Left ventricle myocardium inferior (tissue), 1 donor: Measurements from ENCODE around the gene DMKN. TPM values are rescaled to one million over a fixed set of nuclear protein-coding genes. Genes with fewer than 3 reads are reported as not detected.

Source experiments
- DNase-seq: peaks from one replicate; pipeline ENCODE4 v3.0.0-alpha.2; 2020
- H3K27ac ChIP-seq: fragments of 200-600 bp; replicated peaks from 2 replicates; pipeline ENCODE4 v1.8.0; 2021
- H3K27me3 ChIP-seq: fragments of 200-600 bp; 2 replicates; pipeline ENCODE4 v1.8.0; 2021; ENCODE audit warnings: low read depth
- H3K36me3 ChIP-seq: fragments of 200-600 bp; 2 replicates; pipeline ENCODE4 v1.8.0; 2021
- H3K4me1 ChIP-seq: fragments of 200-600 bp; 2 replicates; pipeline ENCODE4 v1.8.0; 2021
- H3K4me3 ChIP-seq: fragments of 200-600 bp; 2 replicates; pipeline ENCODE4 v1.8.0; 2021; ENCODE audit warnings: mild to moderate bottlenecking, moderate library complexity
- H3K9me3 ChIP-seq: fragments of 200-600 bp; replicated peaks from 2 replicates; pipeline ENCODE4 v1.8.0; 2021
- intact Hi-C: fragments of 100-400 bp; cut with micrococcal nuclease; formaldehyde crosslinking; loops from one replicate; pipeline ENCODE4 v1.11.0; 2022
- total RNA-seq: library from RNA; stranded (reverse); fragmentation: NEBNext Ultra II Directional; extraction: Animal tissue kit (Norgen Biotek cat#: 25700); gene quantifications from one replicate; pipeline ENCODE4 v1.2.1, GENCODE V29; 2021
- TF ChIP-seq, protein P1 (sequence below): fragments of 200-600 bp; IDR thresholded peaks from 2 replicates; pipeline ENCODE4 v1.8.0; 2021; ENCODE audit warnings: antibody characterized with exemption, mild to moderate bottlenecking, borderline replicate concordance
- donor health status: DM: no; HTN: yes; CAD: no; lungs with severe emphysema.

The DMKN gene
- total RNA-seq, 1 donor from 2014 or later: 7.9 TPM

DNA sequence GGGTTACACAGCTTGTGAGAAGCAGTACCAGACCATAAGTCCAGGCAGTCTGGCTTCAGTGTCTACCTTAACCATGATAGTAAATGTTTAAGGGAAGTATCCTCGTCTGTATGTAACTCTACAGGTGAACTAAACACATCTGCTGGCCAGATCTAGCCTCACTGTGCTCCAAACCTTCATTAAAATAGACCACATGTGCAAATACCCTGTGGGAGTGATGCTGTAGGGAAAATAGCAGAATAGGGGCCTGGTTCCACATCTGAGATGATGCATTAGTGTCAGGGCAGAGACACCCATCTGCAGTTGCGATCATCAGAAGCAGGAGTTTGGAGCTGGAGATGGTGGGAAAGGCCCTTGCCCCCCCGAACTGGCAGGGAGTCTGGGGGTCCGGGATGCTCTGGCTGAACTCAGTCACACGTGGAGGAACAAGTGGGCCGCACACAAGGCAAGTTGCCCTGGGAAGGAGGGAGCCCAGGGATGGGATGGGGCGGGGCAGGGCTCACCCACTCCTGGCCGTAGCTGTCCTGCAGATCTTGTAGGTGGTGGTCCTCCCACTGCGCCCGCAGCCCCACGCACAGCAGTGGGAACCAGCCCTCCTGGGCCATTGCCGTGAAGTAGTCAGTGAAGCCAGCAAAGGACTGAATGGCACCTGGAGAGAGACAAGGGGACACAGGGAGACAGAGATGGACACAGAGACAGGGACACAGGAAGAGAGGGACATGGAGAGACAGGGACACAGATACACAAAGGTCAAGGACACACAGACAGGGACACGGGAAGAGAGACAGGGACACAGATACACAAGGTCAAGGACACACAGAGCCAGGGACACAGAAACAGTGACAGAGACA lies 39.3 kb upstream of the DMKN start:
- Histone ChIP-seq H3K4me1 (peaks cover 4% of the 10 kb centered on the region), H3K27me3 (peaks cover 31% of the 10 kb centered on the region), H3K9me3 (no peaks in the 10 kb centered on the region), H3K27ac (no peak overlapping the region), H3K4me3 (no peak overlapping the region), H3K36me3 (no peaks in the 10 kb centered on the region)
- DNase-seq: no peak
- TF ChIP-seq, protein P1, sequence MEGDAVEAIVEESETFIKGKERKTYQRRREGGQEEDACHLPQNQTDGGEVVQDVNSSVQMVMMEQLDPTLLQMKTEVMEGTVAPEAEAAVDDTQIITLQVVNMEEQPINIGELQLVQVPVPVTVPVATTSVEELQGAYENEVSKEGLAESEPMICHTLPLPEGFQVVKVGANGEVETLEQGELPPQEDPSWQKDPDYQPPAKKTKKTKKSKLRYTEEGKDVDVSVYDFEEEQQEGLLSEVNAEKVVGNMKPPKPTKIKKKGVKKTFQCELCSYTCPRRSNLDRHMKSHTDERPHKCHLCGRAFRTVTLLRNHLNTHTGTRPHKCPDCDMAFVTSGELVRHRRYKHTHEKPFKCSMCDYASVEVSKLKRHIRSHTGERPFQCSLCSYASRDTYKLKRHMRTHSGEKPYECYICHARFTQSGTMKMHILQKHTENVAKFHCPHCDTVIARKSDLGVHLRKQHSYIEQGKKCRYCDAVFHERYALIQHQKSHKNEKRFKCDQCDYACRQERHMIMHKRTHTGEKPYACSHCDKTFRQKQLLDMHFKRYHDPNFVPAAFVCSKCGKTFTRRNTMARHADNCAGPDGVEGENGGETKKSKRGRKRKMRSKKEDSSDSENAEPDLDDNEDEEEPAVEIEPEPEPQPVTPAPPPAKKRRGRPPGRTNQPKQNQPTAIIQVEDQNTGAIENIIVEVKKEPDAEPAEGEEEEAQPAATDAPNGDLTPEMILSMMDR: no peak
- intact Hi-C loops: no loop called here

- H3K27me3 ChIP-seq: peaks cover 16% of the 10 kb centered on the region
- intact Hi-C loops: no loop called here
Observed at GRCh38 chr19:35551091-35551810, 37.8 kb upstream of the DMKN start.

DNA sequence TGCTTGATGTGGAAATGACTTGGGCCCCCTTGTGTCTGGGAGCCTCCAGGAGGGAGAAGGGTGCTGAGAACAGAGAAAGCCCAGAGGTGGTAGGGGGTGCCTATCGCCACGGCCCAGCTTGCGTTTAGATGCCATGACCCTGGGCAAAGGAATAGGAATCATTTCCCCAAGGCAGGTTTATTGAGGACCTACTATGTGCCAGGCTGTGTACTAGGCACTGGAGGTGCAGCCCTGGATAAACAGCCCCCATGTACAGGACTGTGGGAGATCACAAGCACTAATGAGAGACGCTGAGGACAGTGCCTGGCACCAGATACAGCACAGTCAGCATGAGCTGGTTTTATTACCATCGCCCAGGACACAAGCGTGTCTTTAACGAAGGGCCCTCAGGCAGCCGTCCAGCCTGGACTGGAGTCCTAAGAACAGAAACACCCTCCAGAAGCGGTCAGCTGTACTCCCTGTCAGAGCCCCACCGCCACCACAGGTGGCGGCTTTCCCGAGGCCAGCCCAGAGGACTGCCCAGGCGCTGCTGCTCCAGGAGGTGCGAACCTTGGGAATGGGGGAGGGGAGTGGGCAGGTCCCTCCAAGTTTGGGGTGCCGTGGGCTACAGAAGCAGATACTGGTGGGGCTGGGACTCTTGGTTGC lies 36.6 kb upstream of the DMKN start:
- intact Hi-C loops: no loop called here
- TF ChIP-seq, protein P1: no peak
- H3K27ac ChIP-seq: no peak overlapping the region

More at GRCh38 chr19:35551091-35551810, 37.8 kb upstream of the DMKN start:
- TF ChIP-seq, protein P1: no peak
- Histone ChIP-seq H3K4me1 (peaks cover 11% of the 10 kb centered on the region), H3K27ac (no peak overlapping the region), H3K9me3 (no peaks in the 10 kb centered on the region), H3K4me3 (no peak overlapping the region), H3K36me3 (peaks cover 12% of the 10 kb centered on the region)
- DNase-seq: no peak

GRCh38 chr19:35549174-35549788 lies 35.8 kb upstream of the DMKN start:
- Histone ChIP-seq H3K4me3 (no peak overlapping the region), H3K36me3 (peaks cover 12% of the 10 kb centered on the region), H3K4me1 (peaks cover 30% of the 10 kb centered on the region), H3K27me3 (no peaks in the 10 kb centered on the region), H3K27ac (no peak overlapping the region), H3K9me3 (no peaks in the 10 kb centered on the region)
- intact Hi-C loops: no loop called here
- TF ChIP-seq, protein P1: peak; percentile 79
- DNase-seq: no peak

More for the DNA sequence above, 36.6 kb upstream of the DMKN start:
- H3K27me3 ChIP-seq: peaks cover 3% of the 10 kb centered on the region
- no peak for DNase-seq
- H3K4me3 ChIP-seq: no peak overlapping the region
- H3K36me3 ChIP-seq: peaks cover 12% of the 10 kb centered on the region
- H3K4me1 ChIP-seq: peaks cover 23% of the 10 kb centered on the region
- H3K9me3 ChIP-seq: no peaks in the 10 kb centered on the region

GRCh38 chr19:35546532-35546931 lies 33.1 kb upstream of the DMKN start:
- peak overlapping the region; percentile 84 for H3K4me3 ChIP-seq
- intact Hi-C loops: no loop called here
- peaks cover 35% of the 10 kb centered on the region for H3K4me1 ChIP-seq
- H3K36me3 ChIP-seq: peaks cover 12% of the 10 kb centered on the region
- TF ChIP-seq, protein P1: no peak
- no peaks in the 10 kb centered on the region for H3K27me3 ChIP-seq
- H3K27ac ChIP-seq: no peak overlapping the region
- no peak for DNase-seq
- no peaks in the 10 kb centered on the region for H3K9me3 ChIP-seq
